ENCODE measurements around the gene ST6GALNAC3. TPM values are rescaled to one million over a fixed set of nuclear protein-coding genes. Genes with fewer than 3 reads are reported as not detected.

ST6GALNAC3 gene
- total RNA-seq, 1 experiment from 2014 or later, result 2.2 TPM

DNA sequence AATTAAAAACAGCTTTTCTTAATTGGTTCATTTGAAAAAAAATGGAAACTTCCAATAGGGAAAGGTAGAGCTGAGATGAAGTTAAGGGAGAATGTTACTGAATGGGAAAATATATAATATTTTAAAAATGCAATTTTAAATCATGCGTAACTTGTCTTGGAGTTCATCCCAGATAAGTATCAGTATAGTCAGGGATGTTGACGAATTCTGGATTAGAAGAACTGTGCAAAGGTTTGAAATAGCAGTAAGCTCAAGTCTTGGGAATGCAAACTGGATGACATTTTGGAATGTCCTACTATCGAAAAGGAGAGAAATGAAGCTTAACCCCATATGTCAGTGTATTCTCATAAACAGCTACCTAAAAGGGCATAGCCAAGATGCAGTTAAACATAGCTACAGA, 4.0 kb upstream of the ST6GALNAC3 start:
- ATAC-seq (no peak), DNase-seq (ENCODE audit: low read depth, low spot score) (no peak)
- Histone ChIP-seq H3K79me2 (ENCODE audit: insufficient read depth, low read length) (no peaks in the 10 kb centered on the region), H3K27me3 (ENCODE audit: insufficient read depth, low read length) (no peaks in the 10 kb centered on the region), H3K4me2 (ENCODE audit: low read length) (no peak overlapping the region), H3K27ac (ENCODE audit: low read depth, low read length) (no peak overlapping the region), H3K36me3 (ENCODE audit: control insufficient read depth in 1 of 2, insufficient read depth in 2 of 2, low read length in 2 of 2) (no peaks in the 10 kb centered on the region), H3K4me1 (ENCODE audit: control insufficient read depth in 1 of 2, insufficient read depth in 2 of 2, low read length in 2 of 2) (peaks cover 8 to 27% of the 10 kb centered on the region in 2 experiments), H4K20me1 (ENCODE audit: insufficient read depth) (no peaks in the 10 kb centered on the region), H3K4me3 (replicated peaks in 1 of 2; ENCODE audit: low read depth in 1 of 2, low read length in 2 of 2) (no peak overlapping the region), H3K9ac (ENCODE audit: low read length) (no peak overlapping the region), H3K9me2 (ENCODE audit: insufficient read depth) (no peaks in the 10 kb centered on the region; the same call in 1 of the 2 replicates), H2AFZ (ENCODE audit: low read depth, low read length, poor library complexity, severe bottlenecking) (no peak overlapping the region), H3K9me3 (ENCODE audit: control insufficient read depth in 1 of 2, insufficient read depth in 1 of 2, low read depth in 1 of 2, low read length in 2 of 2) (no peaks in the 10 kb centered on the region)
- no peak for TF ChIP-seq POLR2AphosphoS5 (IDR thresholded peaks at IDR 0.05; ENCODE audit: low read depth, low read length)
- TF ChIP-seq EZH2phosphoT487 (IDR thresholded peaks at IDR 0.05; ENCODE audit: borderline replicate concordance), result no peak
- ChIA-PET CTCF (no interaction called here), RAD21 (ENCODE audit: low non-redundant PET in 1 of 2, low total read pairs in 2 of 2, uncharacterized antibody in 2 of 2, unreplicated experiment in 2 of 2) (no interaction called here), POLR2A (no interaction called here)
- intact Hi-C loops (cut with micrococcal nuclease), result no loop called here
- BruUV-seq (replicated peaks), result no TSS peak

DNA sequence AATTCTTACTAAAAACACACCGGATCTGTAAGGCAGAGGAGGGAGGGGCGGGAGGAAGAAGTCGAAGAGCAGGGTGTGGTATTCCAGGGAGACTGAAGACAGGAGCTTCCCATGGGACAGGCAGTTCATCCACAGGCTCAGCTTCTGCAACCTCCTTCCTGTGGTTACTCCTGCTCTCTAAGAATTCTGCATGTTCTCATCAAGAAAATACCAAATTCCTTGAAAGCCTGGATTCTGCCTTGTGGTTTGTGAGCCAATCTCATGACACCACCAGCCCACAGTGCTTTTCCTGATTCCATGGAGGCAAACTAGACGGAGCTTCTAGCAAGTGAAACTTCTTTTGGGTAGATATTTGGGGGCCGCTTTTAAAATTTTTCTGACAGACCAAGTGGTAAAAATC, 1.1 kb upstream of the ST6GALNAC3 start:
- intact Hi-C loops (cut with micrococcal nuclease), result no loop called here
- no peak overlapping the region for H3K4me2 ChIP-seq (ENCODE audit: low read length)
- DNase-seq (ENCODE audit: low read depth, low spot score) (no peak), ATAC-seq (no peak)
- ChIA-PET RAD21 (ENCODE audit: low non-redundant PET in 1 of 2, low total read pairs in 2 of 2, uncharacterized antibody in 2 of 2, unreplicated experiment in 2 of 2) (no interaction called here), CTCF (no interaction called here), POLR2A (no interaction called here)
- H3K9me3 ChIP-seq (ENCODE audit: control insufficient read depth in 1 of 2, insufficient read depth in 1 of 2, low read depth in 1 of 2, low read length in 2 of 2), result no peaks in the 10 kb centered on the region
- H2AFZ ChIP-seq (ENCODE audit: low read depth, low read length, poor library complexity, severe bottlenecking), result peak overlapping the region; percentile 84
- H3K27ac ChIP-seq (ENCODE audit: low read depth, low read length), result no peak overlapping the region
- H3K4me1 ChIP-seq (ENCODE audit: control insufficient read depth in 1 of 2, insufficient read depth in 2 of 2, low read length in 2 of 2), result peaks cover 4 to 22% of the 10 kb centered on the region in 2 experiments; a peak in 3 of 4 replicates
- no peaks in the 10 kb centered on the region for H3K9me2 ChIP-seq (ENCODE audit: insufficient read depth)
- no peaks in the 10 kb centered on the region for H3K27me3 ChIP-seq (ENCODE audit: insufficient read depth, low read length)
- BruUV-seq (replicated peaks), result no TSS peak
- no peak overlapping the region for H3K9ac ChIP-seq (ENCODE audit: low read length)
- H3K36me3 ChIP-seq (ENCODE audit: control insufficient read depth in 1 of 2, insufficient read depth in 2 of 2, low read length in 2 of 2), result no peaks in the 10 kb centered on the region
- H3K79me2 ChIP-seq (ENCODE audit: insufficient read depth, low read length), result no peaks in the 10 kb centered on the region
- TF ChIP-seq JUND (IDR thresholded peaks at IDR 0.05) (no peak), POLR2AphosphoS5 (IDR thresholded peaks at IDR 0.05; ENCODE audit: low read depth, low read length) (no peak), ATF3 (IDR thresholded peaks at IDR 0.05) (no peak), EZH2phosphoT487 (IDR thresholded peaks at IDR 0.05; ENCODE audit: borderline replicate concordance) (no peak), SRF (IDR thresholded peaks at IDR 0.05; ENCODE audit: low read depth) (no peak), YY1 (IDR thresholded peaks at IDR 0.05; ENCODE audit: extremely low read depth, insufficient replicate concordance, low read depth, low read length) (no peak), CBX3 (IDR thresholded peaks at IDR 0.05; ENCODE audit: low read depth) (no peak)
- no peaks in the 10 kb centered on the region for H4K20me1 ChIP-seq (ENCODE audit: insufficient read depth)
- no peak overlapping the region for H3K4me3 ChIP-seq (replicated peaks in 1 of 2; ENCODE audit: low read depth in 1 of 2, low read length in 2 of 2)

Measured in HCT116 (cell line).